ACHN (cell line): Measurements from ENCODE around the gene LNPEP.

ENCODE experiments used
- DNase-seq: peaks from one replicate; pipeline ENCODE4 v3.0.0-alpha.2; 2015
- in situ Hi-C: cut with HindIII; loops from 2 replicates; pipeline ENCODE4 v1.10.0; 2017; ENCODE audit warnings: low sequenced_read_pairs, low pct_ligation_motif_present, low pct_unique_long_range_greater_than_20kb

Gene LNPEP

DNA sequence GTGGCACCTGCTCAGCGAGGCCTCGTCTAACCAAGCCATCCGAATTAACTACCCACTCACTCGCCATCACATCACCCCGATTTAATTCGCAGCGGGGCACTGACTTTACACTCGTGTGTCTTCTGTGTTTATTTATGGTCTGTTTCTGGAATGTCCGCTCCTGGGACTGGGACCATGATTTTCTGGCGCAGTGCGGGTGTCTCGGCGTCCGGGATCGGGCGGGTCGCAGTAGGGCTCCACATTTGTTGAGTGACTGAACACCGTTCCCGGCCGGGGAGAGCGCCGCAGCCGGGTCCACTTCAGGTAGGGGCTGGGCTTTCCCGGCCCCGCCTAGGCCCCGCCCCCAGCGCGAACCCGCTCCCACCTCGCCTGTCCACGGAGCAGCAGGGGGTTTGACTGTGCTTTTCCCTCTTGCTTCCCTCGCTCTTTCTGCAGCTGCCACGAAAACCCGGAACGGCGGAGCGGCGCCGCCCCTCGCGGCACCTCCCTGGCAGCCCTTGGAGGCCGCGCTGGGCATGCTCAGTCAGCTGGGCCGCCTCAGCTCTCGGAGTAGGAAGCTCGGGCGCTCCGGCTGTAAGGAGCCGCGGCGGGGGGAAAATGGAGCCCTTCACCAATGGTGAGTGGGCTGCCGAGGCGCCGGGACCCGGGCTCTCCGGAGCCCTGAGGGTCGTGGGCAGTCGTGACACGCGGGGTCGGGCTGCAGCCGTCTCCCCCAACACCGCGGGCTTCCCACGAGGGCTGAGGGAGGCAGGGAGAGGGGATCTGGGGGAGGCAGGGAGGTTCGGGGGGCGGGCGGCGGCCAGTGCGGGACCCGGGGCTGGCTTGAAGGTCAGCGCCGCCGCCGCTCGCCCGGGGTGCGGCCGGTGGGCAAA, at the start of gene LNPEP:
LNPEP (plus strand) TSS at position 522 of the 872 bp plus-strand sequence; CDS start at position 598, 76 bp downstream.
- peak; percentile 96 for DNase-seq
- in situ Hi-C loops = no loop called here

DNA sequence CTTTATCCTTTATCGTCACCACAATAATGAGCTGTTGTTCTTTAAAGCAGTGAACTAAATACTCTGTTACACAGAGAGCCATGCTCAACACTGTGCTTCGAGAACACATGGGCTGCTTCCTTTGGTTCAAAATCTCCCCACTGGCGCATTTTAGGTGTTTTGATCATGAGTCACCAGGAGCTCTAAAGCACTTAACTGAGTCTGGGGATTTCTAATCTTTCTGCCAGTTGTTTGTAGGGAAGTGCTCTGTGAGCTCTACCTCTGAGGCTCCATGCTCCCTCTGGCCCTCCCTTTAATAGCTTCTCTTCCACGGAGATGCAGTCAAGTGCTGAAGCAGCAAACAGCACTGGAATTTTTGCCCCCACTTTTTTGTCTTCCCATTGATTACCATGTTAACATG, 42.5 kb upstream of the LNPEP start:
- DNase-seq = peak; percentile 88
- in situ Hi-C loops = no loop called here

DNA sequence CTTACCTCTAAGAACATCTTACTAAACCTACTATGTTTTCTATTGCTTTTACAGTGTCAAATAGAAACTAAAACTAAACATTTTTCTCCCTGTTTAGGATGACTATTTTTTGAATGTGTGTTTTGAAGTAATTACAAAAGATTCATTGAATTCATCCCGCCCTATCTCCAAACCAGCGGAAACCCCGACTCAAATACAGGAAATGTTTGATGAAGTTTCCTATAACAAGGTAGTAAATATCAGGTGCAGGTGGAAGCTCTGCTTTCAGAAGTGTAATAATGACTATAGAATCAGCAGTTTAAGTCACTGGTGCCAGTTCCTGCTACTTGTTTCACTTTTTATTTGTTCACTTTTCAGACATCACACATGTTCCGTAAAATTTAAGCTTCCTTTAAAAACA, 39.6 kb upstream of the LNPEP start:
- in situ Hi-C loops = no loop called here

DNA sequence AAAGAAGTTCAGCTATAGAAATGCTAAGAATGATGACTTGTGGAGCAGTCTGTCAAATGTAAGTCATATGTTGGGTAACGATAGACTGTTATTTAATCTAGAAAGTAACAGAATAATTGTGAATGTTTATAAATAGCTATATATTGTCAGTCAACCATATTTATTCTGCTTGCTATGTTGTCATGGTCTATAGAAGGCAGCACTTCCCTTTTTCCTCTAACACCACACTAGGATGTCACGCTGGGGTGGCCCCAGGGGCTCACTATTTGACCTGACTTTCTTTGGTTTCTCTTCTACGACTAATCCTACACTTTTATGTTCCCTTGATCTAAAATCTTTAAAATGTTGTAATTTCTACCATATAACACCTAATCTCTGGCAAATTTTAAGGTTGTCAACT, 39.1 kb upstream of the LNPEP start:
- no peak for DNase-seq
- in situ Hi-C loops = no loop called here

More for the DNA sequence above, 39.6 kb upstream of the LNPEP start:
- no peak for DNase-seq

DNA sequence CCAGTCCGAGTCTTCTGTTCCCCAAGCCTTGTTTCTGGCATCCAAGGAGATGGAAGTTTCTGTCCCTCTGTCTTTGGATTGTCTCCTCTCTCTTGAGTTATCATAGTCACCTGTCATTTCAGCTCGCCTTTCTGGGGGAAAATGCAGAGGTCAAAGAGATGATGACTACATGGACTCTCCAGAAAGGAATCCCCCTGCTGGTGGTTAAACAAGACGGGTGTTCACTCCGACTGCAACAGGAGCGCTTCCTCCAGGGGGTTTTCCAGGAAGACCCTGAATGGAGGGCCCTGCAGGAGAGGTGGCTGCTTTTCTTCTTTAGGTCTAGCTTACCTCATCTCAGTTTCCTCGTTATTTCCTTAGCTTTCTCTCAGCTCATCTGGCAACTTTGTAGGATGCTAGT, 34.5 kb upstream of the LNPEP start:
- no peak for DNase-seq
- in situ Hi-C loops = no loop called here

DNA sequence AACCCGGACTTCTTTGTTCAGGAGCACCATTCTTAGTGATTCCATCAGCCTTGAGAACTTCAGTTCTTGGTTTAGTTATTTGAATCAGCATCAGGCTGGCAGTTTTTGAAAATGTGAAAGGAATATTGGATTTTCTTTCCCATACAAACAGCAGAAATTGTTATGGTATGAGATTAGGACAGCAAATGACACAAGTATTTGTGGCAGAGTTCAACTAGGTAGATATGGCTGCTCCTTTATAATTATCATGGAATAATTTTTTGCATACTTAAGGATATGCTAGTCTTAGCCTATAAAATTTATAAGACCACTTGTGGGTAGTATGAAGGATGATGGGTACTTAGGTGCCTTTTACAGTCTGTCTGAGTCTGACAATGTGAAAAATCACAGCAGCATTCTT, 34.0 kb upstream of the LNPEP start:
- in situ Hi-C loops = no loop called here

DNA sequence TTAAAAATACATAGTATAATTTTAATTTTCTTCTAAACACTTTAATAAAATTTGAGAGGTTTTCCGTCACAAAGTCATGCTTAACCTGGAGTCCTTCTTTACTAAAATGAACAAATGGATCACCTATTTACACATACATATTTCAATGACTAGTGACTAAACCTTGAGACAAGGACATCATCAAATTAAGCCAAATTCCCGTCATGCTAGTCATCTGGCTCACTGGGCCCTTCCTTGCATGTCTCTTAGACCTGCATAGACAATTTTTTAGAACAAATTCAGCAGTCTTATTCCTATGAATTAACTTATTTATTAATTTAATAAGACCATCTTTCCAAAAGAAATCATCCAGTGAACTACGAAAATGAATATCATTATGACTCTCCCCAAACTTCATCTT, 33.0 kb upstream of the LNPEP start:
- DNase-seq = no peak
- in situ Hi-C loops = no loop called here

More for the DNA sequence above, 34.0 kb upstream of the LNPEP start:
- no peak for DNase-seq

DNA sequence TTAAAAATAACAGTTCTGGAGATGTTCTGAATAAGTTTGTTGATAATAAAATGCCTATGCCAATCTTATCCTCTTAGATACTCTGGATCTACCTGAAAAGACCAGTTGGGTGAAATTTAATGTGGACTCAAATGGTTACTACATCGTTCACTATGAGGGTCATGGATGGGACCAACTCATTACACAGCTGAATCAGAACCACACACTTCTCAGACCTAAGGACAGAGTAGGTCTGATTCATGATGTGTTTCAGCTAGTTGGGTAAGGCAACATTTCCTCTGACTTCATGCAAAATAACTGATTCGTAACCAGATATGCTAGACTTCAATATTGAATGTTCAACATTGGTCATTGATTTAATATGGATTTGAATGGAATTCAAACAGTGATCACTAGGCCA, 32.6 kb upstream of the LNPEP start:
- no peak for DNase-seq
- in situ Hi-C loops = no loop called here

DNA sequence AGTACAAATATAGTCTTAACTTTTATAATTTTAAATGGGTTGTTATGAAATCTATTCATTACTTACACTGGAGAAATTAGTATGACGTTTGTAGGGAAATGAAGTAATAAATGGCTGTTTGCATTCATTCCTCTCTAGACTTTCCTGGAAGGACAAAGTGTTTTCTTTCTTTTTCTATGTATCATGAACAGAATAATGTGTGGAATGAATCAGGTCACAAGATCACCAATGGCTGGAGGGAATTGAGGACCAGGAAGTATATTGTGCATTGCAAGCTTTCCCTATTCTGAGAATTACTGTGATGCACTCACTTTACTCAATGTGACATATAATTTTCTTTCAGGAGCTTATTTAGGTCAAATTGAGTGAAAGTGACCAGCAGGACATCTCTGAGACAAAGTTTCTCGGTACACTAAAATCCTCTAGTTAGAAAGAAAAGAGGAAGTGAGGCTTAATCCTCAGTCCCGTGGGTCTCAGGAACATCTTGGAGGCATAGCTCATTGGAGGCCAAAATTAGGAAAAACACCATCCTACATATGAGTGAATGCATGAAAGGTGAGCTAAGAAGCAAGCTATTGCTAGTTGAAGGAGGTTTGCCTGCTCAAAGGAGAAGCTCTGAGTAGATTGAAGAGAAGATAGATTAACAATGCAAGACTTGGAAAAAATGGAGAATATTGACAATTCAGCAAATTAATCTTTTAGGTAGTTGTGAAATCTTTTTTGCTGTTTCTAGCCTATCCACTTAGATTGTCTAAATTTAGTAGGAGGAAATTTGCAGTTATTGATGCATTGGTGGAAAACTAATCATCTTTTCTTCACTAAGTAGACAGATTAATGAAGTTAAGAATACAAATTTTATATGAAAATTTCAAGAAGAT, 31.6 kb upstream of the LNPEP start:
- in situ Hi-C loops = no loop called here
- DNase-seq = no peak

DNA sequence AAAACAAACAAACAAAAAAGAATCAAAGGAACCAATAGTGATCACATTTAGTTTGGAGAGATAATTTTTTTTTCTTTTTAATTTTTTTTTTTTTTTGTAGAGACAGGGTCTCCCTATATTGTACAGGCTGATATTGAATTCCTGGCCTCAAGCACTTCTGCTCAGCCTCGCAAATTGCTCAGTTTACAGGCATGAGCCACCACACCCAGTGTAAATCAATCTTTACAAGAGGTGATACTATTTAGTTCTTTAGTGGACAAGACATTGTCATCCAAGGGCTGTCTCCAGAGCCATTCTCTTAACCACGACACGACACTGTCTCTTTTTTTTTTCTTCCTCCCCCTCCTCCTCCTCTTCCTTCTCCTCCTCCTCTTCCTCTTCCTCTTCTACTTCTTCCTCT, 30.0 kb upstream of the LNPEP start:
- in situ Hi-C loops = no loop called here
- no peak for DNase-seq

DNA sequence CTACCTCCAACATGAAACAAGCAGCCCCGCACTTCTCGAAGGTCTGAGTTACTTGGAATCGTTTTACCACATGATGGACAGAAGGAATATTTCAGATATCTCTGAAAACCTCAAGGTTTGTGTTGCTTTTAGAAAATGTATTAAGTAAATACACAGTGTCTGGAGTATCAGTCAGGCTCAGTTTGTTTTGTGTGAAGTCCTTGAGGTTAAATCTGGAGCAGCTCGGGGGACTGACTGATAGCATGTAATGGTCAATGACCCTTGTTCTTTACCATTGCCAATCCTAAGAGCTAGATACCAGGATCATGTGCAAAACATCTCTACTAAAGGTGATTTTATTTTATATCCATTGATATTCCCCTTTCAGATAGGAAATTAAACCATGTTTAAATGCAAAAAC, 26.9 kb upstream of the LNPEP start:
- in situ Hi-C loops = no loop called here
- no peak for DNase-seq

DNA sequence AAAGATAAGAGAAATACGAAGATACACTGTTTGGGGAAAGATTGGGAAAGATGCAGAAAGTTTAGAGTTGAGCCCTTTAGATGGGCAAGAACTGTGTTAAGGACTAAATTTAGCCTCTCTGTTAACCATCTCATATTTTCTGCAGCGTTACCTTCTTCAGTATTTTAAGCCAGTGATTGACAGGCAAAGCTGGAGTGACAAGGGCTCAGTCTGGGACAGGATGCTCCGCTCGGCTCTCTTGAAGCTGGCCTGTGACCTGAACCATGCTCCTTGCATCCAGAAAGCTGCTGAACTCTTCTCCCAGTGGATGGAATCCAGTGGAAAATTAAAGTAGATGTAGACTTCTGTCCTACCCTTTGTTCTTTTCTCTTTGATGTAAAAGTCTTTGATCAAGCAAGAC, 26.4 kb upstream of the LNPEP start:
- no peak for DNase-seq
- in situ Hi-C loops = no loop called here

DNA sequence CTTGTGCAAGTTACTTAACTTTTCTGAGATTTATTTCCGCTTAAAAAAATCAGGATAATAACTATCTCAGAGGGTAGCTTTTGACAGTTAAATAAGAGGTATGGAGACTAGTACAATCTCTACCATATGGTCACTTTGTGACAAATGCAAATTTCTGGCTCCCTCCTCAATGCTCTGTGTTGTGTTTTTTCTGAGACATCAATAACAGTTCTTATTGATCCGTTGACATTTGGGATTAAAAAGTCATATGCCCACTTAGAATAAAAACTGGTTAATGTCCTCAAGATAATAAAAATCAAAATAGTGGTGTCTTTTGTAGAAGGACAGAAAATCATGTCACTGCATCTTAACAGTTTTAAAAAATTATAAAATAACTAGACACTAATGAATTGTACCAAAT, 24.7 kb upstream of the LNPEP start:
- DNase-seq = no peak
- in situ Hi-C loops = no loop called here

DNA sequence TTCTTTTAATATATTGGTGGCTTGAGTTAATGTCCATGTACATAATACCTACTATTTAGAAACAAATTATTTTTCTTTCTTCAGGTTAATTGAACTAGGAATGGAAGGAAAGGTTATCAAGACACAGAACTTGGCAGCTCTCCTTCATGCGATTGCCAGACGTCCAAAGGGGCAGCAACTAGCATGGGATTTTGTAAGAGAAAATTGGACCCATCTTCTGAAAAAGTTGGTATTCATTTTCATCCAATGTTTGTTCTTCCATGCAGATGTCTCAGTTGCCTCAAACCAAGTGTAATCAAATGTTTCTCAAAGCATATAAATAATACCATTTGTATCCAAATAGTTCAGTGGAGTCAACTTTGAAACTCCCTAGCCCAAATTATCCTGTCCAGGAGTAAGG, 22.6 kb upstream of the LNPEP start:
- DNase-seq = no peak

DNA sequence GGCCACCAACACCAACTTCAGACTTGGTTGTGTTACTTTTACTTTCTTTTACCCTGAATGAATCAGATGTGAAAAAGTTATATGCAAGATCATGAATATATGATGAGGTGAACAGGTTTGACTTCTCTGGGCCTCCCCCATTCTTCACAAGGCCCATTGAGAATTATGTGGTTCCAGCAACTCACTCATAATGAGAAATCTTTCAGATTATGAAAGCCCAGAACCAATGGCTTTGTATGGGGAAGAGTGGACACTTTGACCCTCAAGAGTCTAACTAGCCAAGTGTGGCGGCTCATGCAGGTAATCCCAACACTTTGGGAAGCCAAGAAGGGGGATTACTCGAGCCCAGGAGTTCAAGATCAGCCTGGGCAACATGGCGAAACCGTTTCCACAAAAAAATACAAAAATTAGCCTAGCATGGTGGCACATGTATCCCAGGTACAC, 16.1 kb upstream of the LNPEP start:
- in situ Hi-C loops = no loop called here

More for the DNA sequence above, 22.6 kb upstream of the LNPEP start:
- in situ Hi-C loops = no loop called here

DNA sequence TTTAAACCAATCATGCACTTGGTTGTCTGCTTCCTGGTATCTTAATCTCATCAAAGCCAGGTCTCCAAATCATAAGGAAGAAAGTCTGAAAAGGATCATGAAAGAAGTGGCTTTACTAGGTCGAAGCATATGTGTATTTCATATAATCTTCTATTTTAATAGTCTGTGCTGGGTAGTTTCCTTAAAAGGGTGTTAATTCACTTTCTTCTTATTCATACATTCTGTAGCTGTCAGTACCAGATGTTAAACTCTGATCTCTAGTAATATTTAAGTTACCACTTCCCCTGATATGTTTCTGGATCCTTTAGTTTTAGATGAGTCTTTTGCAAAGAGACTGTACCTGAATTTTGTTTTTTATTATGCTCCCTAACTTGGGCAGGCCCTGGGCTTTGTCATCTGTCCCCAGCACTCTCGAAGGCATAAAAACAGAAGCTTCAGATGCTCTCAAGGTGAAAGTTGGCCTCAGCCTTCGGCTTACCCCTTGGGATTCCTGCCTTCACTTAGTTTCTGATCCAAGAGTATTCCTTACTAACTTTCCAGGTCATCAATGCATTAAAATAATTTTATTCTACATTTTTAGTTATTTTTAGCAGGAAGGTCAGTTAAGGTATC, 15.0 kb upstream of the LNPEP start:
- in situ Hi-C loops = no loop called here
- no peak for DNase-seq

More for the DNA sequence above, 16.1 kb upstream of the LNPEP start:
- DNase-seq = no peak

DNA sequence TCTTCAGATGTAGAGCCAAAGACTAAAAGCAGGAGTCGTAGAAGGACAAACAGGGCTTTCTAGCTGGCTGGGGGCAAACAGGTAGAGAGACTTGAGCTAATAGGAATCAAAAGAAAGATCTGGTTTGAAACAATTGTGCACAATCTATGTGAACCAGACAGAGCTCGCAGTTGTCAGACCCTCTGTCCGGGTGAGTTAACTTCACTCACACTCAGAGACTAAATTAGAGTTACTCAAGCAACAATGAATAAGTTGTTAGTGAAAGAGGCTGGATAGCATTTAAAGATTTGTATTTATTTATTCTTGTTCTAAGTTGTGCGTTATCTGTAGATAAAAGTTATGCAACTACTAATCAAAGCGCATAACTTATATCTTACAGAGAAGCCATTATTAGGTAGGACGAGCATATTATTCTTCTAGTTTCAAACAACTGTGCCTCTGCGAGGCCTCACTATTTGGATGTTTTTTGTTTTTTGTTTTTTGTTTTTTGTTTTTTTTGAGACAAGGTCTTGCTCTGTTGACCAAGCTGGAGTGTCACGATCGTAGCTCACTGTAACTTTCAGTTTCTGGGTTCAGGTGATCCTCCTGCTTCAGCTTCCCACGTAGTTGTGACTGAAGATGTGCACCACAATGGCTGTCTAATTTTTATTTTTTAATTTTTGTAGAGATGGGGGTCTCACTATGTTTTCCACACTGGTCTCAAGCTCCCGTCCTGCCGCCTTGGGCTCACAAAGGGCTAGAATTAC, 13.2 kb upstream of the LNPEP start:
- in situ Hi-C loops = no loop called here
- DNase-seq = no peak

DNA sequence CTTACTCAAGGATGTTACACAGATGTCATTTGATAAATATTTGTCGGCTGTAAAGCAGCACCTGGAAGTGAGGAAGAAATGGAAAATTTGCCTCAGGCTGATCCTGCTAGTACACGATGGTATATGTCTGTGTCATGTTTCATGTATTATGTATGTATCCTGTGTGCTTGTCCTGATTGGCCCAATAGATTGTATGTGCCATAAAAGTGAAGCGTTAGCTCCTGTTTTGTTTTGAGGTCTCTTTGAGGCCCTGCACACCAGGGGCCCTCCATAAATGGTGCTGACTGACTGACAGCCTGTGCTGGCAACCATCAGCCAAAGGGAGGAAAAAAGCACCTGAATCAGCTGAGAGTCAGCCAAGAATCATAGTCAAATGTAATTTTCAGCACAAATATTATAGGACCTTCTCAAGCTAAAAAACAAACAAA, 11.8 kb upstream of the LNPEP start:
- DNase-seq = no peak
- in situ Hi-C loops = no loop called here
